Raji (cell line): ENCODE results near the gene FAM120B.

Experiments used
- POLR2A ChIP-seq: IDR thresholded peaks from 2 replicates; pipeline ENCODE4 v1.6.1; 2011; ENCODE audit warnings: low read depth, low read length, control low read depth; ENCODE audit not compliant: insufficient read depth

FAM120B gene

DNA sequence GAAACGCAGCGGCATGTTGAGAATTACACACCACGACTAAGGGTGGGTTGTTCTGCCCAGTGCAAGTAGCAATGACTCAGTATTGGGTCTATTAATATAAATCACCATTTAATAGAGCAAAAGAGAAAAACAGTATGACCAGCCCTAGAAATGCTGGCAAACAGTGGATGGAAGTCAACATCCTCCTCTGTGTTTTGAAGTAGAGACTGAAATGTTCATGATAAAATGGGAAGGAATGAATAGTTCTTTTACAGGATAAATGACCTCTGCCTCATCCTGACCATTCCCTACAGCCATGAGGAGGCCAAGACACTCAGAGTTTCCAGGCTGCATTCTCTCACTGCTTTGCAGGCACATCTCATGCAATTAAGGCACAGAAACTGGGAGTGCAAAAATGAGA lies 134.8 kb downstream of the FAM120B start:
- TF ChIP-seq POLR2A: no peak

GRCh38 chr6:170442596-170442995 lies 136.0 kb downstream of the FAM120B start:
- TF ChIP-seq POLR2A: no peak

GRCh38 chr6:170443151-170443662 lies 136.6 kb downstream of the FAM120B start:
- TF ChIP-seq POLR2A: no peak

DNA sequence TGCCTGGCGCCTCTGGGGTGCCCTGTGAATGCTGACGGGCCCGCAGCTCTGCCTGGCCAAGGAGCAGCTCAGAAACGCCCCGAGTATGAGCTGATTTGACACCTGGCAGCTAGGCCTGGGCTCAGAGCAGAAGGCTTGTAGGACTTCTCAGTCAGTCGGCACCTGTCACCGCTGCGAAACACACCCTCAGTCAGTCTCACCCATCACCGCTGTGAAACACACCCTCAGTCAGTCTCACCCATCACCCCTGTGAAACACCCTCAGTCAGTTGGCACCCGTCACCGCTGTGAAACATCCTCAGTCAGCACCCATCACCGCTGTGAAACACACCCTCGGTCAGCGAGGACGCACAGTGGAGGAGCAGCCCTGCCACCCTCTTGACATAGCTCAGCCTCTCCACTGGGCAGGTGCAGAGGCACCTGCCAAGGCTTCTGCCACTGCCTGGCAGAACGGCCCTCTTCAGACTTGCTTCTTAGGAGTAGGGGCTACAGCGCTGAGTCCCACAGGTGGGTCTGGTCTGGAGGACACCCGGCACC lies 137.6 kb downstream of the FAM120B start:
- TF ChIP-seq POLR2A: no peak

DNA sequence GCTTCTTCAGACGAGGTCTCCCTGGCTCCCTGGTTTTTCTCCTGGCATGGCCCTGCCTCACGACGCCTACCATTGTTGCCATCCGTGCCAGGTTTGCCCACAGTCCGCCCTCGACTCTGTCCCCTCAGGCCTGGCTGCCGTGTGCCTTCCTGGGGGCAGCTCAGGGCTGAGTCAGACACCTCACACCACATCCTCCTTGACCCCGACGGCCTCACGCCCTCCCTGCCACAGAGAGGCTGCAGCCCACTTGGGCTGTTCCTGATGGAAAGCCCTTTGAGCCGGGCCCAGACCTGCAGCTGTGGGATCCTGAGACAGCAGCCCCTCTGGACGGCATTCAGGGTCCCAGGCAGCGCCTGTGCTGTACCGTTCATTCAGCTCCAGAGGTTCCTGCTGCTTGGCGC lies 138.3 kb downstream of the FAM120B start:
- no peak for TF ChIP-seq POLR2A

DNA sequence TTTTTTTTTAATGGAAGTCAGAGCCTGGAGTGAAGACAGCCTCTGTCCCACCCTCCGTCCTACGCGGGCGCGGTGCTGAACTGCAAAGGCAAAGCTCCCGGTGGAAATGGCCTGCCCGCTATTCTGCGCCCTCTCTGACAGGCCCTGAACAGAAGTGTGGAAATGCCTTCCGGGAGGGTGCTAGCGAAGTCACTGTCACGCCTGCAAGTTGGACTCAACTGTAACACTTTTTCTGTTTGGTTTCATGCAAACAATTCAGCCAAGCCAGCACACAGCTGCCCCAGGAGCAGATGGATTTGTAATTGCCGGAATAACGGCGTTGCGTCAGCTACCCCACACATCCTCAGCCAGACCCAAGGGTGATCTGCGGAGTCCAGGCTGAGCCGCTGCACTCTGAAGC lies 138.9 kb downstream of the FAM120B start:
- TF ChIP-seq POLR2A: no peak

GRCh38 chr6:170445971-170446370 lies 139.4 kb downstream of the FAM120B start:
- TF ChIP-seq POLR2A: no peak

DNA sequence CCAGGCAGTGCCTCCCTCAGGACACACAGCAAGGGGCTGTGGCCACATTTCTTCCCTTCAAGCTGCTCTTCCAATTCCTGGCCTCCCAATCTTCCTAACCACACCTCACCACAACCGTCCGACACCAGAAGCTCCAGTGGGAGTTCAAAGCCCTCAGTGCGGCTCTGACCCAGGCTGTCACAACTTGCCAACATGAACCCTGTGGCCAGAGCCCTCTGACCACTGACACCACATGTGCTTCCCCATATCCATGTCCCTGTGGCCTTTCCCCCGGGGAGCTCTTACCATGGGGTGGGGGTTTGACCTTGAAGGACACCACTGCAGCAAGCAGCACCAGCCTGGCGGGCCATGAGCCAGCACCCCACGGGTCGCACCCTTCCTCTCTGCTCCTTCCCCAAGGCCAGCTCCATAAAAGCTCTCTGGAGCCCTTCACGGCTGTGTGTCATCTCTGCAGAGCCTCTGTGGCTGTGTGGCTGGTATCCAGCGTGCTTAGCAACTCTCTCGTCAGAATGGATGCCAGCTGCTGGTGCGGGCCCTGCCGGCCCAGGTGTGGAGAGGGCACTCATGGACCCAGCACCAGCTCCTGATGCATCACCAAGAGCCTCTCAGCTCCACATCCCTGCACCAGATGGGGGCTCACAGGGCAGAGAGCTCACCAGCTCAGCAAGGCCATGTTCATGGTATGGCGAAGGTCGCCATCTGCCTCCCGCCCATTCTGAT lies 140.4 kb downstream of the FAM120B start:
- no peak for TF ChIP-seq POLR2A

GRCh38 chr6:170447561-170447930 lies 141.0 kb downstream of the FAM120B start:
- no peak for TF ChIP-seq POLR2A

DNA sequence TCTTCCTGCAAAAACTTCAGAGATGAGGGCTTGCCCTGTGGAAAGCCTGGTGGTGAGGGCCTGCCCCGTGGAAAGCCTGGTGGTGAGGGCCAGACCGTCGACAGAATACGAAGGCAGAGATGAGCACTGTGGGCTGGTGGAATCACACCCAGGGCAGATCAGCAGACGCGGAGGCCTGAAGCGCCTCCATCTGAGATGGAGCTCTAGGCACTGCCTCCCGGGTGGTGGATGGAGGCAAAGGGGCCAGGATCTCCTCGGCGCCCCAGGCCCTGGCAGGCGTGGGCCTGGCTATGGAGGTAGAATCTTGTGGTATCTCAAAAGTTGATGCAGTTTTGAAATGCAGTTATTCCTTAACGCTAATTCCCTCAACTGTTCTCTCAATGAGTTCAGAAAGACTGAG lies 141.8 kb downstream of the FAM120B start:
- TF ChIP-seq POLR2A: no peak

DNA sequence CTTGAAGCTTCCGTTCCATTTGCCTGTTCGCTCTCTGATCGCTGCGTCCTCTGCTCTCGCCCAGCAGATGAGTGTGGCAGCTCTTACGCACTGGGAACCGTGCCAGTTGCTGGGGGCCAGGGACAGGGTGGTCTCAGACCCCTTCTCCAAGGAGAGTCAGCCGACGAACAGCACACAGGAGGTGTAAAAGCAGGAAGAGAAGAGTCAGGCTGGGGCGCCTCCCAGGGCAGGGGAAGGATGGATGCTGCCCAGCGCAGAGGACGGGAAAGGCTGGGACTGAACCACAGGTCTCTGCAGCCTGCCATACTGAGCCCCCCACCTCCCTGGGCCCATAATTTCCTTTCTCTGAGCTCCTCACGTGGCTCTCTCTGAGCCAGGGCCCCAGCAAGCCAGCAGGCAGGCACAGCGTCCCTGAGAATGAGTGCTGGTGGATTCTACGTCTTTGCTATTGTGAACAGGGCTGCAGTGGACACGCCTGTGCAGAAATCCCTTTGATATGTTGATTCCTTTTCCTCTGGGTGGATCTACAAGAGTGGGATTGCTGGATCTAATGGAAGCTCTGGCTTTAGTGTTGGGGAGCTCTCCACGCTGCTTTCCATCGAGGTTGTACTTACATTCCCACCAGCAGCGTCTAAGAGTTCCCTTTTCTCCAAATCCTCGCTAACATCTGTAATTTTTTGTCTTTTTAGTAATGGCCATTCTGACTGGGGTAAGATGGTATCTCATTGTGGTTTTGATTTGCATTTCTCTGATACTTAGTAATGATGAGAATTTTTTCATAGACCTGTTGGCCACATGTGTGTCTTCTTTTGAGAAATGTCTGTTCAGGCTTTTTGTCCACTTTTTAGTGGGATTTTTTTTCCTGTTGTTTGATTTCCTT lies 142.4 kb downstream of the FAM120B start:
- TF ChIP-seq POLR2A: no peak

GRCh38 chr6:170449835-170450753 lies 143.5 kb downstream of the FAM120B start:
- no peak for TF ChIP-seq POLR2A

GRCh38 chr6:170450916-170451761 lies 144.6 kb downstream of the FAM120B start:
- no peak for TF ChIP-seq POLR2A
